Hair follicular keratinocyte (primary cell): ENCODE results near the gene EMC10. TPM values are rescaled to one million over a fixed set of nuclear protein-coding genes. Genes with fewer than 3 reads are reported as not detected.

Experiments used
- total RNA-seq: library from RNA; depleted of rRNA; stranded (reverse); fragments of >200 nt; gene quantifications from 2 replicates; pipeline ENCODE4 v1.2.3, GENCODE V29; 2015

EMC10 gene
- 75.7 and 78.8 TPM in 2 replicates for total RNA-seq

DNA sequence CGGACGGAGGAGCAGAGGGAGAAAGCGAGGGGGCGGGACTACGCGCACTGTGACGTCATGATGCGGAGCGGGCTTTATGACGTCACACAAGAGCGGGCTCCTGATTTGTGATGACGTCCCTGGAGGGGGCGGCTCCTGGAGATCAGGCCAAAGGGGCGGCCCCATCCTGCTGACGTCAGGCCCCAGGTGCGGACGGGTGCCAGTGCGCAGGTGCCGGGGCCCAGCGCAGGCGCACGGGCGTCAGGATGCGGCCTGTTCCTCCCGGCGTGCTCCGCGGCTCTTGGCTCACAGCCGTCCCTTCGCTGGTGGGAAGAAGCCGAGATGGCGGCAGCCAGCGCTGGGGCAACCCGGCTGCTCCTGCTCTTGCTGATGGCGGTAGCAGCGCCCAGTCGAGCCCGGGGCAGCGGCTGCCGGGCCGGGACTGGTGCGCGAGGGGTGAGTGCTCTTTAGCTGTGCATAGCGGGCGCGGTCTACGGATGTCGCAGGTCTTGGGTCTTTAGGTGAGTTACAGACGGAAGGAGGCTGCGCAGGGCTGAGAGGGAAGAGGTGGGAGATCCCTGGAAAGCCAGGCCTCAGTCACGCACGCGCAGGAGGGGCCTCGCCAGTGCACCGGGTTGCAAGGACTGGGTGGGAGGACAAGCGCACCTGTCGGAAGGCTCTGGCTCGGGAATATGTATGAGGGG, at the start of gene EMC10, which contains the start of gene GARIN5A:
EMC10 (plus strand) TSS at position 284 of the 683 bp plus-strand sequence; CDS start at position 322, 38 bp downstream.
GARIN5A (minus strand) TSS at position 625 of the 683 bp plus-strand sequence; CDS start at position 165, 460 bp downstream.

GRCh38 chr19:50432221-50433028, 43.9 kb upstream of the EMC10 start, which contains the start of gene MYBPC2:
MYBPC2 (plus strand) TSS chr19:50432892; CDS start chr19:50432954, 62 bp downstream.

DNA sequence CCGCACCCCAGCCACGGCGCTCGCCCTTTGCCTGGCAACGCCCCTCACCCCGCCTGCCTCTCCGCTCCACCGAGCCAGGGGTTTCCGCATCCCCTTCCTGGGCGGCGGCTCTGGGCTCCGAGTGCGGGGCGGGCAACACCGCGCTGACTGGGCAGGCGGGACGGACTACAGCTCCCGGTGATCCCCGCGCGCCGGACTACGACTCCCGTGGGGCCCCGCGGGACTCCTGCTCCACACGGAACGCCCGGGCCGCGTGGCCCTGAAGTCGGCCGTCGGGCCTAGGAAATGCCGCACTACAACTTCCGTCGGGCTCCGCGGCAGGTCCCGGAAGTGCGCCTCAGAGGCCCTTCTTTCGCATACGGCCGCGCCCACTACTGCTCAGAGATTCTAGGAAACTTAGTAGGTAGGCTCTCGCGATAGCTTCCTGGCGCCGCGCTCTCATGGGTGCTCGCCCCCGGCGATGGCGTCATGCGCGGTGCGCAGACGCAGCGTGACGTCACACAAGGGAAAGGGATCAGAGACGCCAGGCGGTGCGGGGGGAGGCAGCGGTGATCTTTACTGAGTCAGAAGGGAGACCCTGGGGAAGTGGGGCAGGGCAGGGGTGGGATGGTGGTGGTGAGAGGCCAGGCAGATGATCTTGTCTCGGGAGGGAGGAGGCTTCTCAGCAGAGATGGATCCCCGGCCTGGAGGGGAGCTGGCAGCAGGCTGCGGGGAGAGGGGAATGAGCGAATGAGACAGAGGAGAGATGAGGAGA, 34.9 kb downstream of the EMC10 start, which contains the start of gene JOSD2:
JOSD2 (minus strand) TSS at position 123 of the 754 bp plus-strand sequence. CDS start 760 bp downstream, outside the sequence.

DNA sequence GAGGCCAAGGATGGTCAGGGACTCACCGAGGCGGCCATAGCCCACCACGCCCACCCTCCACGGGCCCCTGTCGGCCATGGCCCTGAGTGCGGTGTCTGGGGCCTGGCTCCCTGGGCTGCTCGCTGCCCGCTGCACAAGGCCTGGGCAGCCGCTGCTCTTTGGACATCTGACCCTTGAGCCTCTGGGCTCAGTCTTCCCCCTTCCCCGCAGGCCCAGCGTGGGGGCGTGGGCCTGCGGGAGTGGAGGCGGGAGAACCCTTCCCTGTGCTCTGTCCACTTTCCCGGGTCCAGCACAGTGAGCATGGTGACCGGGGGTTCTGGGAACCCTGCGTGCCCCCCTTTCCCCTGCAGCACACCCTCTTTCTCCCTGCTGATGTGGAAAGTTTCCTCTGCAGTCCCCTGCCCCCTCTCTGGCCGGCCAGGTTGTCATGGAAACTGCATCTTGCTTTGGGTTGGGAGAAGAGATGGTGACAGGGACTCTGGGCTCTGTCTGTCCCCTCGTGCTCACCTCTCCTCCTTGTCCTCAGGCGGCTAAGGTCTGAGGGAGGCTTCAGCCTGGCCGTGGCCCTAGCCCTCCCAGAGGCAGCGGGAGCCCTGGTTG, 37.5 kb downstream of the EMC10 start, which contains the start of gene ASPDH:
ASPDH (minus strand) TSS at position 168 of the 600 bp plus-strand sequence; CDS start at position 78, 90 bp downstream.

Other genes starting within 250 kb of the EMC10 start
- not detected in 2 replicates for gene KCNC3, start 147.1 kb upstream of the EMC10 start, total RNA-seq
- gene NAPSA, start 110.9 kb upstream of the EMC10 start, total RNA-seq, result 0.15 and 0.23 TPM in 2 replicates
- gene NR1H2, start 100.0 kb upstream of the EMC10 start, total RNA-seq, result 57.8 and 77.5 TPM in 2 replicates
- 40.3 and 64.4 TPM in 2 replicates for gene POLD1, start 92.2 kb upstream of the EMC10 start, total RNA-seq
- gene SPIB, start 57.6 kb upstream of the EMC10 start, total RNA-seq, result not detected in 2 replicates
- gene MYBPC2, start 43.6 kb upstream of the EMC10 start, total RNA-seq, result not detected in 2 replicates
- gene GARIN5A, start 341 bp downstream of the EMC10 start, total RNA-seq, result 0.23 and 0.78 TPM in 2 replicates
- 36.5 and 50.0 TPM in 2 replicates for gene JOSD2, start 34.7 kb downstream of the EMC10 start, total RNA-seq
- not detected in 2 replicates for gene ASPDH, start 37.4 kb downstream of the EMC10 start, total RNA-seq
- not detected in 2 replicates for gene LRRC4B, start 91.9 kb downstream of the EMC10 start, total RNA-seq
- not detected in 2 replicates for gene SYT3, start 163.4 kb downstream of the EMC10 start, total RNA-seq
- gene C19orf81, start 172.9 kb downstream of the EMC10 start, total RNA-seq, result not detected in 2 replicates
- gene SHANK1, start 243.3 kb downstream of the EMC10 start, total RNA-seq, result 0.04 TPM in 1 of 2 replicates, not detected in the other
- 1.9 and 3.3 TPM in 2 replicates for gene CLEC11A, start 246.9 kb downstream of the EMC10 start, total RNA-seq